ENCODE measurements around the gene PRSS38.

GRCh38 chr1:227823537-227823936, 8.1 kb downstream of the PRSS38 start:
- TF ChIP-seq, protein P1, sequence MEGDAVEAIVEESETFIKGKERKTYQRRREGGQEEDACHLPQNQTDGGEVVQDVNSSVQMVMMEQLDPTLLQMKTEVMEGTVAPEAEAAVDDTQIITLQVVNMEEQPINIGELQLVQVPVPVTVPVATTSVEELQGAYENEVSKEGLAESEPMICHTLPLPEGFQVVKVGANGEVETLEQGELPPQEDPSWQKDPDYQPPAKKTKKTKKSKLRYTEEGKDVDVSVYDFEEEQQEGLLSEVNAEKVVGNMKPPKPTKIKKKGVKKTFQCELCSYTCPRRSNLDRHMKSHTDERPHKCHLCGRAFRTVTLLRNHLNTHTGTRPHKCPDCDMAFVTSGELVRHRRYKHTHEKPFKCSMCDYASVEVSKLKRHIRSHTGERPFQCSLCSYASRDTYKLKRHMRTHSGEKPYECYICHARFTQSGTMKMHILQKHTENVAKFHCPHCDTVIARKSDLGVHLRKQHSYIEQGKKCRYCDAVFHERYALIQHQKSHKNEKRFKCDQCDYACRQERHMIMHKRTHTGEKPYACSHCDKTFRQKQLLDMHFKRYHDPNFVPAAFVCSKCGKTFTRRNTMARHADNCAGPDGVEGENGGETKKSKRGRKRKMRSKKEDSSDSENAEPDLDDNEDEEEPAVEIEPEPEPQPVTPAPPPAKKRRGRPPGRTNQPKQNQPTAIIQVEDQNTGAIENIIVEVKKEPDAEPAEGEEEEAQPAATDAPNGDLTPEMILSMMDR (IDR thresholded peaks at IDR 0.05): no peak
- no peak for TF ChIP-seq SIN3A (IDR thresholded peaks at IDR 0.05; ENCODE audit: borderline replicate concordance, insufficient read depth, low read depth, low read length)
- TF ChIP-seq POLR2AphosphoS5 (IDR thresholded peaks at IDR 0.05; ENCODE audit: low read depth, low read length): no peak
- TF ChIP-seq, protein P2, sequence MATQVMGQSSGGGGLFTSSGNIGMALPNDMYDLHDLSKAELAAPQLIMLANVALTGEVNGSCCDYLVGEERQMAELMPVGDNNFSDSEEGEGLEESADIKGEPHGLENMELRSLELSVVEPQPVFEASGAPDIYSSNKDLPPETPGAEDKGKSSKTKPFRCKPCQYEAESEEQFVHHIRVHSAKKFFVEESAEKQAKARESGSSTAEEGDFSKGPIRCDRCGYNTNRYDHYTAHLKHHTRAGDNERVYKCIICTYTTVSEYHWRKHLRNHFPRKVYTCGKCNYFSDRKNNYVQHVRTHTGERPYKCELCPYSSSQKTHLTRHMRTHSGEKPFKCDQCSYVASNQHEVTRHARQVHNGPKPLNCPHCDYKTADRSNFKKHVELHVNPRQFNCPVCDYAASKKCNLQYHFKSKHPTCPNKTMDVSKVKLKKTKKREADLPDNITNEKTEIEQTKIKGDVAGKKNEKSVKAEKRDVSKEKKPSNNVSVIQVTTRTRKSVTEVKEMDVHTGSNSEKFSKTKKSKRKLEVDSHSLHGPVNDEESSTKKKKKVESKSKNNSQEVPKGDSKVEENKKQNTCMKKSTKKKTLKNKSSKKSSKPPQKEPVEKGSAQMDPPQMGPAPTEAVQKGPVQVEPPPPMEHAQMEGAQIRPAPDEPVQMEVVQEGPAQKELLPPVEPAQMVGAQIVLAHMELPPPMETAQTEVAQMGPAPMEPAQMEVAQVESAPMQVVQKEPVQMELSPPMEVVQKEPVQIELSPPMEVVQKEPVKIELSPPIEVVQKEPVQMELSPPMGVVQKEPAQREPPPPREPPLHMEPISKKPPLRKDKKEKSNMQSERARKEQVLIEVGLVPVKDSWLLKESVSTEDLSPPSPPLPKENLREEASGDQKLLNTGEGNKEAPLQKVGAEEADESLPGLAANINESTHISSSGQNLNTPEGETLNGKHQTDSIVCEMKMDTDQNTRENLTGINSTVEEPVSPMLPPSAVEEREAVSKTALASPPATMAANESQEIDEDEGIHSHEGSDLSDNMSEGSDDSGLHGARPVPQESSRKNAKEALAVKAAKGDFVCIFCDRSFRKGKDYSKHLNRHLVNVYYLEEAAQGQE (IDR thresholded peaks at IDR 0.05; ENCODE audit: insufficient read depth in 1 of 2, low read depth in 2 of 2, low read length in 1 of 2): no peak
- no peak for TF ChIP-seq TCF7L2 (IDR thresholded peaks at IDR 0.05; ENCODE audit: low read depth, low read length)
